Esophagus muscularis mucosa (tissue), 4 donors: Measurements from ENCODE around the gene WDR91. TPM values are rescaled to one million over a fixed set of nuclear protein-coding genes. Genes with fewer than 3 reads are reported as not detected.

ENCODE experiments used
- DNase-seq: peaks from one replicate; pipeline ENCODE4 v3.0.0-alpha.2; 2017; ENCODE audit errors: extremely low spot score
- H3K27ac ChIP-seq, 4 donors: fragments of 200-600 bp; sonication (generic); replicated peaks in 1 of 4; 1 replicate in 3 of 4; 2 replicates in 1 of 4; pipeline ENCODE4 v1.5.1; 2016 to 2019; ENCODE audit warnings: mild to moderate bottlenecking in 1 of 4
- H3K27me3 ChIP-seq, 4 donors: fragments of 200-600 bp; sonication (generic); one replicate each; pipeline versions ENCODE4 v1.5.1 to v1.6.0; 2016 to 2019
- H3K36me3 ChIP-seq, 4 donors: fragments of 200-600 bp; sonication (generic); one replicate each; pipeline ENCODE4 v1.5.1; 2016 to 2019
- H3K4me1 ChIP-seq, 4 donors: fragments of 200-600 bp; sonication (generic); one replicate each; pipeline ENCODE4 v1.5.1; 2016 to 2019
- H3K4me3 ChIP-seq, 4 donors: fragments of 200-600 bp; sonication (generic); 1 replicate in 2 of 4; 2 replicates in 2 of 4; pipeline ENCODE4 v1.5.1; 2016 to 2019; ENCODE audit warnings: mild to moderate bottlenecking in 4 of 4, moderate library complexity in 1 of 4
- H3K9me3 ChIP-seq, 4 donors: fragments of 200-600 bp; sonication (generic); 1 replicate in 3 of 4; 2 replicates in 1 of 4; pipeline ENCODE4 v1.5.1; 2016 to 2019
- EP300 ChIP-seq: sonication (generic); formaldehyde crosslinking; IDR thresholded peaks from one replicate; pipeline ENCODE4 v1.6.1; 2017; ENCODE audit warnings: antibody characterized with exemption
- POLR2A ChIP-seq: fragments of 450-650 bp; IDR thresholded peaks from one replicate; pipeline ENCODE4 v1.6.1; 2017; ENCODE audit warnings: antibody characterized with exemption, moderate library complexity, mild to moderate bottlenecking, low read depth
- POLR2AphosphoS5 ChIP-seq, 2 donors: sonication (generic); formaldehyde crosslinking; IDR thresholded peaks; one replicate each; pipeline ENCODE4 v1.6.1; 2017; ENCODE audit warnings: antibody characterized with exemption in 2 of 2
- WGBS: methylation state at CpG from one replicate; pipeline ENCODE4 v1.1.5; 2018; 5-methylcytosine and 5-hydroxymethylcytosine counted together
- intact Hi-C: fragments of 100-400 bp; cut with DNase I; formaldehyde crosslinking; loops from one replicate; pipeline ENCODE4 v1.15.1; 2023
- total RNA-seq, 4 donors: library from RNA; depleted of rRNA; stranded (reverse); fragments of >200 nt; gene quantifications; one replicate each; pipeline versions ENCODE4 v1.1.0 to v1.2.1, GENCODE V29; 2016
- TF ChIP-seq, protein P1 (sequence below), 3 experiments: fragments of 200-600 bp in 2 of 3; fragments of 450-650 bp in 1 of 3; sonication (generic) in 2 of 3; IDR thresholded peaks; one replicate each; pipeline ENCODE4 v1.5.1; 2017 to 2019; ENCODE audit warnings: antibody characterized with exemption in 3 of 3, mild to moderate bottlenecking in 2 of 3, moderate library complexity in 1 of 3

Gene WDR91
- total RNA-seq, 4 donors from 2014 or later = 13.3 to 27.4 (median 20.4) TPM

DNA sequence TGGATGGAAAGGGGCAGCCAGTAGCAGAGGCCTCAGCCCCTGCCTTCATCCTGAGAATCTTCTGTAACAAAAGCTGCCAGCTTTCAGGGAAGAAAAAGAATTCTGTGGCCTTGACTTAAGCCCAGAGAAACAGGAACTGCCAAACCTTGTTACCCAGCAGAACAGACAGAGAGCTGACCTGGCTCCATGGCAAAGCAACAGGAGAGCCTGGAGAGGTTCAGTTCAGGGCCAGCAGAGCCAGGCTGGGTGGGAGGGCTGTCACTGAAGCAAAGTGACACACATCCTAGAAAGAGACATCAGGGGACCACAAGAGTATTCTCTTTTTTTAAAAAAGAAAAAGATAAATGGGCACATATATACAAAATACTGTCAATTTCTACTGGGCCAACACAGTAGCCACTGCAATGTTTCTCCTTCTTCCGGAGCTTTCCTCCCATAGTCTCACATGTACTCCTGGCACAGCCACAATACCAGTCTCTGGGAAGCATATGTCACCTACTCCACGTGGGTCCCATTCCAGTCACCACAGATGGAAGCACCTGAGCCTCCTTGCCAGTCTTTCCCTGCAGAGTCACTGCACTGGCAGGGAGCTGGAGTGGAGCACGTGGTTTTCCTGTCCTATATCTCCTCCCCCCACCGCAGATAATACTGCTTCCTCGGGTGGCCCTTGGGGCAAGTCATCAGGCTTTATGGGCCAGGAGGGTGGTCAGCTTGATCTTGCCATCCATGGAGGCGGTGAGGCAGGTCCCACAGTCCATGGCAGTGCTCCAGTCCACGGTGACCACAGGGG, 25.7 kb downstream of the WDR91 start:
- peaks cover 51 to 94% (median 84%) of the 10 kb centered on the region in 4 donors for H3K36me3 ChIP-seq
- H3K9me3 ChIP-seq = peaks cover 0 to 25% (median 16%) of the 10 kb centered on the region in 4 donors
- intact Hi-C loops = no loop called here
- DNase-seq = no peak
- TF ChIP-seq, protein P1, sequence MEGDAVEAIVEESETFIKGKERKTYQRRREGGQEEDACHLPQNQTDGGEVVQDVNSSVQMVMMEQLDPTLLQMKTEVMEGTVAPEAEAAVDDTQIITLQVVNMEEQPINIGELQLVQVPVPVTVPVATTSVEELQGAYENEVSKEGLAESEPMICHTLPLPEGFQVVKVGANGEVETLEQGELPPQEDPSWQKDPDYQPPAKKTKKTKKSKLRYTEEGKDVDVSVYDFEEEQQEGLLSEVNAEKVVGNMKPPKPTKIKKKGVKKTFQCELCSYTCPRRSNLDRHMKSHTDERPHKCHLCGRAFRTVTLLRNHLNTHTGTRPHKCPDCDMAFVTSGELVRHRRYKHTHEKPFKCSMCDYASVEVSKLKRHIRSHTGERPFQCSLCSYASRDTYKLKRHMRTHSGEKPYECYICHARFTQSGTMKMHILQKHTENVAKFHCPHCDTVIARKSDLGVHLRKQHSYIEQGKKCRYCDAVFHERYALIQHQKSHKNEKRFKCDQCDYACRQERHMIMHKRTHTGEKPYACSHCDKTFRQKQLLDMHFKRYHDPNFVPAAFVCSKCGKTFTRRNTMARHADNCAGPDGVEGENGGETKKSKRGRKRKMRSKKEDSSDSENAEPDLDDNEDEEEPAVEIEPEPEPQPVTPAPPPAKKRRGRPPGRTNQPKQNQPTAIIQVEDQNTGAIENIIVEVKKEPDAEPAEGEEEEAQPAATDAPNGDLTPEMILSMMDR (IDR thresholded peaks at IDR 0.05) = no peak
- TF ChIP-seq POLR2AphosphoS5 (IDR thresholded peaks at IDR 0.05) = no peak
- no peak for TF ChIP-seq POLR2A
- no peak for TF ChIP-seq EP300
- no peak overlapping the region for H3K27ac ChIP-seq
- H3K4me1 ChIP-seq = peaks cover 9 to 14% (median 13%) of the 10 kb centered on the region in 4 donors
- H3K4me3 ChIP-seq = no peak overlapping the region
- H3K27me3 ChIP-seq = no peaks in the 10 kb centered on the region
- WGBS = 80% methylated on average over 6 of the region's 7 CpGs

GRCh38 chr7:135184254-135184841, 27.0 kb downstream of the WDR91 start:
- no peaks in the 10 kb centered on the region for H3K27me3 ChIP-seq
- no peak overlapping the region for H3K4me3 ChIP-seq
- no peak overlapping the region for H3K27ac ChIP-seq
- WGBS = 93% methylated on average over 3 of the region's 5 CpGs
- H3K9me3 ChIP-seq = peaks cover 0 to 33% (median 18%) of the 10 kb centered on the region in 4 donors
- H3K4me1 ChIP-seq = peaks cover 3 to 6% (median 4%) of the 10 kb centered on the region in 4 donors
- intact Hi-C loops = no loop called here
- no peak for TF ChIP-seq POLR2AphosphoS5 (IDR thresholded peaks at IDR 0.05)
- peaks cover 51 to 95% (median 84%) of the 10 kb centered on the region in 4 donors for H3K36me3 ChIP-seq
- no peak for DNase-seq

- peaks cover 0 to 33% (median 18%) of the 10 kb centered on the region in 4 donors for H3K9me3 ChIP-seq
- no peak for TF ChIP-seq EP300
- TF ChIP-seq POLR2A = no peak
- H3K4me3 ChIP-seq = no peak overlapping the region
- 95% methylated on average over 7 of the region's 7 CpGs for WGBS
- H3K36me3 ChIP-seq = peaks cover 42 to 86% (median 75%) of the 10 kb centered on the region in 4 donors
- intact Hi-C loops = no loop called here
- no peaks in the 10 kb centered on the region for H3K4me1 ChIP-seq
- no peaks in the 10 kb centered on the region for H3K27me3 ChIP-seq
- no peak overlapping the region for H3K27ac ChIP-seq
- no peak for DNase-seq
Observed at GRCh38 chr7:135183478-135183877, 27.8 kb downstream of the WDR91 start.

DNA sequence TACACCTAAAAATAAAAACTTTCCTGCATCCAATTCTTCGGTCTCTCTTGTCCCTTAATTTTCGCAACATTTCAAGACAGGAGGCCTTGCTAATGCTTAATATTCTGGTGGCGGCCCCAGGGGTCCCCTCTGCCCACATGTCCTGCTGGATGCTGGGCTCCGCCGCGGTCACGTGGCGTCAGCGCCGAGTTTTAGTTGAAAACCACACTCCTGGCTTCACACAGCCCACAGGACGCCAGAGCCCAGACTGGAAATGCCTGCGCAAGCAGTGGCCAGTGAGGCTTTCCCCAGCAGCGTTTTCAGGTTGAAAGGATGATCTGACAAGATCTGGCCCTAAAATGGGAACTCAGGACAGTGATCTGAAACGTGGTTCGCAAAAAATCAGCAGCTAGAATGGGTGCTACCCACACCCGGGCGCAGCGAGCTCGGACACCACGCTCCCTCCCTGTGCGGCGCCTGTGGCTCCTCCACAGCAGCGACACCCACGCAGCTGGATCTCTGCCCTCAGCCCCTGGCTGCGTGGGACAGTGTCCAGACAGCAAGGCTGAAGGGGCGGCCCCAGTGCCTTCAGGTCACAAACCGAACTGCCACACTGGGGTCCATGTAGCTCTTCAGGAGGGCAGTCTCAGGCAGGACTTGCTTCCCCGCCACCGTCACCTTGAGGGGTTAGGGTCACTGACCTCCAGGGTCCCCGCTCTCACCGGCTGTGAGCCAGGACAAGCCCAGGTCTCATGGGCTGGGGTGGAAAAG, 29.2 kb downstream of the WDR91 start:
- H3K9me3 ChIP-seq = peaks cover 0 to 33% (median 18%) of the 10 kb centered on the region in 4 donors
- H3K27me3 ChIP-seq = no peaks in the 10 kb centered on the region
- TF ChIP-seq, protein P1 (IDR thresholded peaks at IDR 0.05) = no peak
- TF ChIP-seq POLR2AphosphoS5 (IDR thresholded peaks at IDR 0.05) (no peak), POLR2A (no peak), EP300 (no peak)
- no peak overlapping the region for H3K4me3 ChIP-seq
- H3K36me3 ChIP-seq = peaks cover 32 to 80% (median 62%) of the 10 kb centered on the region in 4 donors
- H3K27ac ChIP-seq = no peak overlapping the region
- no peak for DNase-seq
- 95% methylated on average over 23 of the region's 31 CpGs for WGBS
- intact Hi-C loops = no loop called here
- no peaks in the 10 kb centered on the region for H3K4me1 ChIP-seq

DNA sequence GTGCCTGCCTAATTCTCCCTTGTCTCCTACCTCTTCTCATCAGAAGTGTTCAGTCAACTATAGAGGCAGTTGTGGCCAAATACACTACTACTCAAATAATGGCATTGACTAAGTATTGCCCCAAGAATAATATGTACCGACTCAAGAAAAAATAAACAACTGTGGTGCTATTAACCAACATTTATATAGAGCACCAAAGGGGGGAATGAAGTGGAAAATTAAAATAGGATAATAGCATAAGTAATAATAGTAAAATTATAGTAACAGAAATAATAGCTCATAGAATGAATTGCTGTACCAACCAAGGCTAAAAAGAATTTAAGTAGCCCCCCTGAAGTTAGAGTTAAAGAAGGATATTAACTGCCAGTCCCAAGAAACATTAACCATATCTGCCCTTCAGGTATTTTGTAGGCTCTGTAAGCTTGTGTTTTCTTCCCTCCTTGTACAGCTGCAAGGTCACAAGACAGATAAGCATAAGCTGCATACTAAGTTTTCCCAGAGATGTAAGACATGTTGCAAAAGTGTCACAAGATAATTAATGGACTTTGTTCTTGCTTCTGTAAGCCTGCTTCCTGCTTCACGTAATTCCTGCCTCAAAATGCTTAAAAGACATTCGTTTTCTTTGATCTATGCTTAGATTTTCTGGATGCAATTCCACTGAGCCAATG, 29.9 kb downstream of the WDR91 start:
- intact Hi-C loops = no loop called here
- Histone ChIP-seq H3K36me3 (peaks cover 25 to 72% (median 57%) of the 10 kb centered on the region in 4 donors), H3K9me3 (peaks cover 0 to 33% (median 18%) of the 10 kb centered on the region in 4 donors), H3K27me3 (no peaks in the 10 kb centered on the region), H3K4me1 (no peaks in the 10 kb centered on the region), H3K27ac (no peak overlapping the region), H3K4me3 (no peak overlapping the region)
- no peak for DNase-seq
- WGBS = 89% methylated on average over 3 of the region's 3 CpGs
- TF ChIP-seq POLR2A (no peak), POLR2AphosphoS5 (IDR thresholded peaks at IDR 0.05) (no peak), EP300 (no peak)
- TF ChIP-seq, protein P1 (IDR thresholded peaks at IDR 0.05) = no peak
